ENCODE results near the gene UPK2. TPM values are rescaled to one million over a fixed set of nuclear protein-coding genes. Genes with fewer than 3 reads are reported as not detected.

The UPK2 gene
- total RNA-seq, 1 donor from 2014 or later, result 0.41 TPM

GRCh38 chr11:118938491-118939403 is 17.4 kb upstream of the UPK2 start:
- Mint-ChIP-seq H3K4me3 (ENCODE audit: low read depth) (no peak overlapping the region), H3K27me3 (peaks cover 29% of the 10 kb centered on the region), H3K4me1 (ENCODE audit: low read depth) (no peaks in the 10 kb centered on the region), H3K9me3 (ENCODE audit: low read depth) (no peaks in the 10 kb centered on the region), H3K27ac (no peak overlapping the region), H3K36me3 (ENCODE audit: insufficient read depth) (no peaks in the 10 kb centered on the region)
- DNase-seq (ENCODE audit: low spot score, unreplicated experiment), result no peak
- TF ChIP-seq, protein P1, sequence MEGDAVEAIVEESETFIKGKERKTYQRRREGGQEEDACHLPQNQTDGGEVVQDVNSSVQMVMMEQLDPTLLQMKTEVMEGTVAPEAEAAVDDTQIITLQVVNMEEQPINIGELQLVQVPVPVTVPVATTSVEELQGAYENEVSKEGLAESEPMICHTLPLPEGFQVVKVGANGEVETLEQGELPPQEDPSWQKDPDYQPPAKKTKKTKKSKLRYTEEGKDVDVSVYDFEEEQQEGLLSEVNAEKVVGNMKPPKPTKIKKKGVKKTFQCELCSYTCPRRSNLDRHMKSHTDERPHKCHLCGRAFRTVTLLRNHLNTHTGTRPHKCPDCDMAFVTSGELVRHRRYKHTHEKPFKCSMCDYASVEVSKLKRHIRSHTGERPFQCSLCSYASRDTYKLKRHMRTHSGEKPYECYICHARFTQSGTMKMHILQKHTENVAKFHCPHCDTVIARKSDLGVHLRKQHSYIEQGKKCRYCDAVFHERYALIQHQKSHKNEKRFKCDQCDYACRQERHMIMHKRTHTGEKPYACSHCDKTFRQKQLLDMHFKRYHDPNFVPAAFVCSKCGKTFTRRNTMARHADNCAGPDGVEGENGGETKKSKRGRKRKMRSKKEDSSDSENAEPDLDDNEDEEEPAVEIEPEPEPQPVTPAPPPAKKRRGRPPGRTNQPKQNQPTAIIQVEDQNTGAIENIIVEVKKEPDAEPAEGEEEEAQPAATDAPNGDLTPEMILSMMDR (IDR thresholded peaks at IDR 0.05; ENCODE audit: unreplicated experiment), result no peak

DNA sequence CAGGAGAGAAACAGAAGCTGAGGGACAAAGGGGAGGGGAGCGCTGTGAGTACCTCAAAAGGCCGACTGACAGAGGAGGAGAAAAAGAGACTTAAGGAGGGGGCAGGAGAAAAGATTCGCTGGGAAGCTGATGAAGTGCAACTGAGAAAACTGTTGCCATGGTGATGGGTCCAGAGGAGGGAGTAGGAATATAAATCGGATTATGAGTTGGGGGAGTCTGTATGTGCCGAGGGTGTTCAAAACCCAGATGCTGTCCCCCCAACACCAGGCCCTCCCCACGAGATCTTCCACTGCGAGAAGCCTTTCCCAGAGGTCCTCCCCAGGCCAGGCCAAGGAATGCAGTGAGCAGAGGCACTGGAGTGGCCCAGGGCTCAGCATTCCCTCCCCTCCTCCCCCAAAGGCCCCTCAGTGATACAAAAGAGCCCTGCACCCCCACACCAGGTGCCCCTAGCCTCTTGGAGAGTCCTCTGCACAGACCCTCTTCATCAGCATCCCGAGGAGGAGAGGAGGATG is 16.6 kb upstream of the UPK2 start:
- peaks cover 29% of the 10 kb centered on the region for H3K27me3 Mint-ChIP-seq
- no peaks in the 10 kb centered on the region for H3K9me3 Mint-ChIP-seq (ENCODE audit: low read depth)
- H3K4me3 Mint-ChIP-seq (ENCODE audit: low read depth), result no peak overlapping the region
- H3K27ac Mint-ChIP-seq, result no peak overlapping the region
- no peaks in the 10 kb centered on the region for H3K36me3 Mint-ChIP-seq (ENCODE audit: insufficient read depth)
- DNase-seq (ENCODE audit: low spot score, unreplicated experiment), result no peak
- TF ChIP-seq, protein P1 (IDR thresholded peaks at IDR 0.05; ENCODE audit: unreplicated experiment), result no peak
- no peaks in the 10 kb centered on the region for H3K4me1 Mint-ChIP-seq (ENCODE audit: low read depth)

- Mint-ChIP-seq H3K9me3 (ENCODE audit: low read depth) (no peaks in the 10 kb centered on the region), H3K4me3 (ENCODE audit: low read depth) (no peak overlapping the region), H3K36me3 (ENCODE audit: insufficient read depth) (no peaks in the 10 kb centered on the region), H3K27me3 (peaks cover 31% of the 10 kb centered on the region), H3K27ac (no peak overlapping the region), H3K4me1 (ENCODE audit: low read depth) (no peaks in the 10 kb centered on the region)
- TF ChIP-seq, protein P1 (IDR thresholded peaks at IDR 0.05; ENCODE audit: unreplicated experiment), result no peak
- no peak for DNase-seq (ENCODE audit: low spot score, unreplicated experiment)
Observed at GRCh38 chr11:118939953-118940598, 16.0 kb upstream of the UPK2 start.

- Mint-ChIP-seq H3K27ac (no peak overlapping the region), H3K27me3 (peaks cover 37% of the 10 kb centered on the region), H3K4me1 (ENCODE audit: low read depth) (no peaks in the 10 kb centered on the region), H3K36me3 (ENCODE audit: insufficient read depth) (no peaks in the 10 kb centered on the region), H3K9me3 (ENCODE audit: low read depth) (no peaks in the 10 kb centered on the region), H3K4me3 (ENCODE audit: low read depth) (no peak overlapping the region)
- DNase-seq (ENCODE audit: low spot score, unreplicated experiment), result no peak
- TF ChIP-seq, protein P1 (IDR thresholded peaks at IDR 0.05; ENCODE audit: unreplicated experiment), result no peak
Observed at GRCh38 chr11:118947091-118947490, 9.0 kb upstream of the UPK2 start.

GRCh38 chr11:118948000-118948399 is 8.1 kb upstream of the UPK2 start:
- TF ChIP-seq, protein P1 (IDR thresholded peaks at IDR 0.05; ENCODE audit: unreplicated experiment), result no peak
- Mint-ChIP-seq H3K4me3 (ENCODE audit: low read depth) (no peak overlapping the region), H3K27me3 (peaks cover 42% of the 10 kb centered on the region), H3K9me3 (ENCODE audit: low read depth) (no peaks in the 10 kb centered on the region), H3K36me3 (ENCODE audit: insufficient read depth) (no peaks in the 10 kb centered on the region), H3K27ac (no peak overlapping the region), H3K4me1 (ENCODE audit: low read depth) (no peaks in the 10 kb centered on the region)
- DNase-seq (ENCODE audit: low spot score, unreplicated experiment), result no peak

Data from progenitor cell of endocrine pancreas (in vitro differentiated cells).